Ishikawa (cell line): ENCODE data around the gene PKNOX2.

Experiments used
- CREB1 ChIP-seq: IDR thresholded peaks from 2 replicates; pipeline ENCODE4 v1.6.1; 2012; ENCODE audit warnings: low read depth
- EP300 ChIP-seq: IDR thresholded peaks from 2 replicates; pipeline ENCODE4 v1.6.1; 2012; ENCODE audit warnings: borderline replicate concordance
- FOXM1 ChIP-seq: IDR thresholded peaks from 2 replicates; pipeline ENCODE4 v1.6.1; 2012; ENCODE audit warnings: low read depth, borderline replicate concordance
- NFIC ChIP-seq: IDR thresholded peaks from 2 replicates; pipeline ENCODE4 v1.6.1; 2012
- RAD21 ChIP-seq: IDR thresholded peaks from 2 replicates; pipeline ENCODE4 v1.6.1; 2012; ENCODE audit warnings: low read depth
- REST ChIP-seq: IDR thresholded peaks from 2 replicates; pipeline ENCODE4 v1.6.1; 2012; ENCODE audit warnings: low read depth, mild to moderate bottlenecking
- TAF1 ChIP-seq: IDR thresholded peaks from 2 replicates; pipeline ENCODE4 v1.6.1; 2012; ENCODE audit warnings: low read depth, mild to moderate bottlenecking
- TEAD4 ChIP-seq: IDR thresholded peaks from 2 replicates; pipeline ENCODE4 v1.6.1; 2012
- YY1 ChIP-seq: IDR thresholded peaks from 2 replicates; pipeline ENCODE4 v1.6.1; 2012; ENCODE audit warnings: low read depth
- ZBTB7A ChIP-seq: IDR thresholded peaks from 2 replicates; pipeline ENCODE4 v1.6.1; 2012; ENCODE audit warnings: low read depth

- TF ChIP-seq REST (no peak), FOXM1 (no peak), RAD21 (no peak), CREB1 (no peak), EP300 (no peak), YY1 (no peak), TEAD4 (no peak), TAF1 (no peak), NFIC (no peak), ZBTB7A (no peak)
These were observed 165.2 kb downstream of the PKNOX2 start for GRCh38 chr11:125329786-125330185.
